Psoas muscle (tissue), 8 donors: ENCODE results near the gene SPECC1L. TPM values are rescaled to one million over a fixed set of nuclear protein-coding genes. Genes with fewer than 3 reads are reported as not detected.
A peak's percentile ranks its signal among the peaks of the same experiment; 100 is the strongest.

Experiments used
- ATAC-seq, 4 donors: fragments of 200-7000 bp; cut with Tn5 transposase; one replicate each; pipeline ENCODE4 v1.9.1; 2020; ENCODE audit warnings: moderate library complexity in 3 of 4, mild to moderate bottlenecking in 2 of 4
- DNase-seq, 2 donors: peaks; one replicate each; pipeline ENCODE4 v3.0.0-alpha.2; 2020
- H3K27ac ChIP-seq: fragments of 200-600 bp; one replicate; pipeline ENCODE4 v1.8.0; 2022
- H3K27me3 ChIP-seq, 3 donors: fragments of 200-600 bp in 1 of 3; one replicate each; pipeline versions ENCODE4 v1.6.1 to v1.8.0; 2013 to 2022; ENCODE audit warnings: low read length in 2 of 3, mild to moderate bottlenecking in 2 of 3, moderate library complexity in 1 of 3; ENCODE audit not compliant: insufficient read depth in 3 of 3
- H3K36me3 ChIP-seq, 2 donors: fragments of 200-600 bp in 1 of 2; one replicate each; pipeline versions ENCODE4 v1.6.1 to v1.8.0; 2013 to 2022; ENCODE audit warnings: low read depth in 1 of 2, mild to moderate bottlenecking in 1 of 2, moderate library complexity in 1 of 2; ENCODE audit not compliant: insufficient read depth in 1 of 2
- H3K4me1 ChIP-seq: fragments of 200-600 bp; one replicate; pipeline ENCODE4 v1.8.0; 2022
- H3K4me3 ChIP-seq: fragments of 200-600 bp; one replicate; pipeline ENCODE4 v1.8.0; 2022; ENCODE audit warnings: mild to moderate bottlenecking
- H3K9me3 ChIP-seq: fragments of 200-600 bp; one replicate; pipeline ENCODE4 v1.8.0; 2022
- WGBS, 3 donors: extraction: QIAGEN DNeasy Blood & Tissue Kit; methylation state at CpG; one replicate each; pipeline versions ENCODE4 v1.1.6 to v1.1.7; 2013; 5-methylcytosine and 5-hydroxymethylcytosine counted together
- intact Hi-C, 2 donors: fragments of 100-400 bp; cut with DNase I; formaldehyde crosslinking; loops; one replicate each; pipeline versions ENCODE4 v1.11.0 to v1.14.2; 2022
- long read RNA-seq, 2 donors: library from polyadenylated mRNA; unstranded; transcript quantifications; one replicate each; pipeline ENCODE4 v2.0.0, GENCODE V29; 2021
- polyA plus RNA-seq, 3 donors: library from polyadenylated mRNA; stranded (reverse); fragments of 200-250 nt; gene quantifications; one replicate each; pipeline ENCODE4 v1.2.3, GENCODE V29; 2013
- total RNA-seq, 4 donors: library from RNA; stranded (reverse); fragmentation: NEBNext Ultra II Directional in 2 of 4; extraction: Animal tissue kit (Norgen Biotek cat#: 25700) in 2 of 4; gene quantifications; one replicate each; pipeline versions ENCODE4 v1.2.1 to v1.2.4, GENCODE V29; 2021 to 2023
- TF ChIP-seq, protein P1 (sequence below): fragments of 200-600 bp; IDR thresholded peaks from one replicate; pipeline ENCODE4 v1.8.0; 2022; ENCODE audit warnings: antibody characterized with exemption
- donor health status: healthy with polysubstance abuse.
- donor health status: DM: no; HTN: no; CAD: no; lungs with moderate emphysema.
- donor health status: Bipolar disorder and iron deficiency.
- donor health status: healthy.
- donor health status: DM: yes; HTN: yes; CAD: no.
- donor health status: DM: no; HTN: no; CAD: no.
- donor health status: DM: no; HTN: no; CAD: no.
- donor health status: DM: yes; HTN: yes; CAD: no.

The SPECC1L gene, protein sequence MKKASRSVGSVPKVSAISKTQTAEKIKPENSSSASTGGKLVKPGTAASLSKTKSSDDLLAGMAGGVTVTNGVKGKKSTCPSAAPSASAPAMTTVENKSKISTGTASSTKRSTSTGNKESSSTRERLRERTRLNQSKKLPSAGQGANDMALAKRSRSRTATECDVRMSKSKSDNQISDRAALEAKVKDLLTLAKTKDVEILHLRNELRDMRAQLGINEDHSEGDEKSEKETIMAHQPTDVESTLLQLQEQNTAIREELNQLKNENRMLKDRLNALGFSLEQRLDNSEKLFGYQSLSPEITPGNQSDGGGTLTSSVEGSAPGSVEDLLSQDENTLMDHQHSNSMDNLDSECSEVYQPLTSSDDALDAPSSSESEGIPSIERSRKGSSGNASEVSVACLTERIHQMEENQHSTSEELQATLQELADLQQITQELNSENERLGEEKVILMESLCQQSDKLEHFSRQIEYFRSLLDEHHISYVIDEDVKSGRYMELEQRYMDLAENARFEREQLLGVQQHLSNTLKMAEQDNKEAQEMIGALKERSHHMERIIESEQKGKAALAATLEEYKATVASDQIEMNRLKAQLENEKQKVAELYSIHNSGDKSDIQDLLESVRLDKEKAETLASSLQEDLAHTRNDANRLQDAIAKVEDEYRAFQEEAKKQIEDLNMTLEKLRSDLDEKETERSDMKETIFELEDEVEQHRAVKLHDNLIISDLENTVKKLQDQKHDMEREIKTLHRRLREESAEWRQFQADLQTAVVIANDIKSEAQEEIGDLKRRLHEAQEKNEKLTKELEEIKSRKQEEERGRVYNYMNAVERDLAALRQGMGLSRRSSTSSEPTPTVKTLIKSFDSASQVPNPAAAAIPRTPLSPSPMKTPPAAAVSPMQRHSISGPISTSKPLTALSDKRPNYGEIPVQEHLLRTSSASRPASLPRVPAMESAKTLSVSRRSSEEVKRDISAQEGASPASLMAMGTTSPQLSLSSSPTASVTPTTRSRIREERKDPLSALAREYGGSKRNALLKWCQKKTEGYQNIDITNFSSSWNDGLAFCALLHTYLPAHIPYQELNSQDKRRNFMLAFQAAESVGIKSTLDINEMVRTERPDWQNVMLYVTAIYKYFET
- 10 to 100 TPM; 23.6 to 29.9 (median 28.5) TPM for total RNA-seq
- 10 to 100 TPM in 1 of 3 donors, 1 to 10 TPM in 2; 6.8 to 17.6 (median 7.8) TPM for polyA plus RNA-seq
- long read RNA-seq, donor 1, full-length matches to known transcripts: 6 of 11 reads
- long read RNA-seq, donor 1, partial matches to known transcripts: 5 of 11 reads
- long read RNA-seq, donor 1, other reads (novel, unspliced or antisense): 0 of 11 reads
- long read RNA-seq, donor 2, full-length matches to known transcripts: 5 of 10 reads
- long read RNA-seq, donor 2, partial matches to known transcripts: 4 of 10 reads
- long read RNA-seq, donor 2, other reads (novel, unspliced or antisense): 1 of 10 reads

DNA sequence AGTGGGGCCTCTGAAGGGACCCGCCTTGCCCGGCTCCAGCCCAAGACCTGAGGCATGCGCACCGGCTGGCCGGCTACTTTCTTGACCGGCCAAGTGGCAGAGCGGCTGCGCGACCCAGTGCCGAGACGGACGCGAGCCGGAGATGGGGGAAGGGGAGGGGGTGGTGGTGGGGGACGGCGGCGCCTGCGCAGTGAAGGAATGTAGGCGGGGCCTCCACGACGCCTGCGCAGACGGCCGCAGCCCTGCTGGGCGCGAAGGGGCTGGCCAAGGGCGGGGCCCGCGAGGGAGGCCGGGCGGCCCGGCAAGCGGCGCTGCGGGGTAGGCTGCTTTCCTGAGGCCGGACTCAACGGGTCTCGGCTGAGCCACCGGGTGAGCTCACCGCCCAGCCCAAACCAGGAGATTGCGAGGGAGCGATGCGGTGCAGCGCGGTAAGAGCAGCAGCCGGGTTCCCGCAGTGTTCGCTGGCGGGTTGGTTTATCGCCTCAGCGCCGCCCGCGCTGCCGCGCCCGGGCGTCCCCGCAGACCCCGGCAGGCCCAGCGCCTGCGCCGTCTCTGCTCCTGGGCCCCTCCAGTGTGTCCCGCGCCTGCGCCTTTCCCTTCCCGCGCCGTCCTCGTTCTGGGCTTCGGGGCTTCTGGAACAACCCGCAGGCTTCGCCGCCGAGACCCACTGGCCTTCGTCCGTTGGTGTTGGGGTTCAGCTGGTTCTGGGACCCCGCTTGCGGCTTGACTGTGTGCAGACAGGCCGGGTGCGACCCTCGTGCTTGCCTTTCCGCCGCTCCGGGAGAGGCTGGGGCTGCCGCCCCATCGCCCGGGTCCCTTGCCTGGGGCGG, at the start of gene SPECC1L:
SPECC1L (plus strand) TSS at position 276 of the 830 bp plus-strand sequence. CDS start 31,401 bp downstream, outside the sequence.
- H3K9me3 ChIP-seq: no peaks in the 10 kb centered on the region
- H3K27ac ChIP-seq: peak within 1 kb of the TSS; percentile 97
- no peaks in the 10 kb centered on the region for H3K27me3 ChIP-seq
- H3K4me3 ChIP-seq: peak within 1 kb of the TSS; percentile 89
- ATAC-seq: peak; percentile 95 to 97 (median 96)
- TF ChIP-seq, protein P1, sequence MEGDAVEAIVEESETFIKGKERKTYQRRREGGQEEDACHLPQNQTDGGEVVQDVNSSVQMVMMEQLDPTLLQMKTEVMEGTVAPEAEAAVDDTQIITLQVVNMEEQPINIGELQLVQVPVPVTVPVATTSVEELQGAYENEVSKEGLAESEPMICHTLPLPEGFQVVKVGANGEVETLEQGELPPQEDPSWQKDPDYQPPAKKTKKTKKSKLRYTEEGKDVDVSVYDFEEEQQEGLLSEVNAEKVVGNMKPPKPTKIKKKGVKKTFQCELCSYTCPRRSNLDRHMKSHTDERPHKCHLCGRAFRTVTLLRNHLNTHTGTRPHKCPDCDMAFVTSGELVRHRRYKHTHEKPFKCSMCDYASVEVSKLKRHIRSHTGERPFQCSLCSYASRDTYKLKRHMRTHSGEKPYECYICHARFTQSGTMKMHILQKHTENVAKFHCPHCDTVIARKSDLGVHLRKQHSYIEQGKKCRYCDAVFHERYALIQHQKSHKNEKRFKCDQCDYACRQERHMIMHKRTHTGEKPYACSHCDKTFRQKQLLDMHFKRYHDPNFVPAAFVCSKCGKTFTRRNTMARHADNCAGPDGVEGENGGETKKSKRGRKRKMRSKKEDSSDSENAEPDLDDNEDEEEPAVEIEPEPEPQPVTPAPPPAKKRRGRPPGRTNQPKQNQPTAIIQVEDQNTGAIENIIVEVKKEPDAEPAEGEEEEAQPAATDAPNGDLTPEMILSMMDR: peak; percentile 17
- no peaks in the 10 kb centered on the region for H3K36me3 ChIP-seq
- WGBS, 3 donors: 0 to 1% (median 0%) methylated on average over 50 to 89 of the region's 89 CpGs
- H3K4me1 ChIP-seq: peaks cover 37% of the 10 kb centered on the region
- intact Hi-C loops: loop anchor here in 1 of 2 donors (5.0 kb wide), 1 partner anchor 528 kb away; no protein-coding TSS in a partner anchor
- DNase-seq: peak; percentile 97

DNA sequence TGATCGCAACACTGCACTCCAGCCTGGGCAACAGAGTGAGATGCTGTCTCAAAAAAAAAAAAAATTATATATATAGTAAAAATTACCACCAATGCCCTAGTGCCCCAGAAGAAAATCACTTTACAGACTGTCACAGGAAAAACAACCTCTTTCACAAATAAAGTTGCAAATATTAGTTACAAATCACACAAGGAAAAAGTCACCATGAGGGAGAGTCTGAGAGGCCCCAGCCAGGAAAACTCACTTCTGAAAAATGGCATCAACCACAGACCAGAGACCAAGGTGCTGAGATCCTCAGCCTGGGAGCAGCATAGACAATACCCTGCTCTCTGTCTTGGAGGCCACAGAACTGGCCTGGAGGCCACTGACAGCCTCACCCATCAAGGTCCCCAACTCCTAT, 46.2 kb upstream of the SPECC1L start:
- no peak overlapping the region for H3K4me3 ChIP-seq
- no peaks in the 10 kb centered on the region for H3K4me1 ChIP-seq
- no peaks in the 10 kb centered on the region for H3K36me3 ChIP-seq
- ATAC-seq (no peak), DNase-seq (no peak)
- TF ChIP-seq, protein P1: no peak
- intact Hi-C loops: no loop called here
- H3K27me3 ChIP-seq: peaks cover 0 to 2% (median 0%) of the 10 kb centered on the region in 3 donors
- H3K27ac ChIP-seq: no peak overlapping the region
- peaks cover 4% of the 10 kb centered on the region for H3K9me3 ChIP-seq
- WGBS, 3 donors: 100% methylated on average over 1 of the region's 1 CpG

DNA sequence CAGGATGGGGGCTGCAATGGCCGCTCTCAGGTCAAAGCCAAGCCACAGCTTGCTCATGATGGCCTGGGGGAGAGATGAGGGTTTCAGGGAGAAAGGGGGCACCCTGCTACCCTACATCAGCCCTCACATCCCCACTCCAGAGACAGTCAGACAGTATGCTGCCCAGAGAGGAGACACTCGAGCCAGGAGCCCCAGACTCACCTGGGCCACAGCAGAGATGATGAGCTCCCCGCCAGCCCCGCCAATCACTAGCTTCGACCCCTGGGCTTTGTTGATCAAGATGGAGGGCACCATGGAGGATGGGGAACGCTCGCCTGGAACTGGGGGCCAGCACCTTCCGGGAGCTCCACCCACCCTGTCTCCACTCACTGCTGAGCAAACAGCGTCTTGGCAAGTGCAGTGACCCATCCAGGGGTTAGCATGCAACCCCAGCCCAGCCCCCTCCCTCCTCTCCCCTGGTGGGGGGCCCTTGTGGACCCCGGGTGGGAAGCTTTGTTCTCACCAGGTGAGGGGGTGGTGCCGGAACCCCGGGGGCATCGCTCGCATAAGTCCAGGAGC, 45.5 kb upstream of the SPECC1L start:
- H3K4me3 ChIP-seq: no peak overlapping the region
- H3K27me3 ChIP-seq: peaks cover 0 to 2% (median 0%) of the 10 kb centered on the region in 3 donors
- no peaks in the 10 kb centered on the region for H3K36me3 ChIP-seq
- H3K9me3 ChIP-seq: peaks cover 4% of the 10 kb centered on the region
- no peak for ATAC-seq
- intact Hi-C loops: no loop called here
- no peak overlapping the region for H3K27ac ChIP-seq
- TF ChIP-seq, protein P1: no peak
- 84 to 90% (median 89%) methylated on average over 10 to 14 of the region's 14 CpGs for WGBS, 3 donors
- H3K4me1 ChIP-seq: no peaks in the 10 kb centered on the region
- DNase-seq: no peak
